Osteocyte (in vitro differentiated cells): ENCODE measurements around the gene EPHA3. TPM values are rescaled to one million over a fixed set of nuclear protein-coding genes. Genes with fewer than 3 reads are reported as not detected.

Experiments
- DNase-seq: peaks from one replicate; pipeline ENCODE4 v3.0.0; 2021; ENCODE audit warnings: mixed read lengths; ENCODE audit not compliant: unreplicated experiment; ENCODE audit errors: extremely low spot score
- H3K27ac Mint-ChIP-seq: one replicate; pipeline ENCODE4 v1.8.0; 2021; ENCODE audit warnings: mild to moderate bottlenecking, mixed read lengths; ENCODE audit not compliant: unreplicated experiment
- H3K27me3 Mint-ChIP-seq: one replicate; pipeline ENCODE4 v1.8.0; 2021; ENCODE audit warnings: mixed read lengths; ENCODE audit not compliant: unreplicated experiment
- H3K36me3 Mint-ChIP-seq: one replicate; pipeline ENCODE4 v1.8.0; 2021; ENCODE audit warnings: mixed read lengths; ENCODE audit not compliant: unreplicated experiment
- H3K4me1 Mint-ChIP-seq: one replicate; pipeline ENCODE4 v1.8.0; 2021; ENCODE audit warnings: mixed read lengths; ENCODE audit not compliant: unreplicated experiment
- H3K4me3 Mint-ChIP-seq: one replicate; pipeline ENCODE4 v1.8.0; 2021; ENCODE audit warnings: mild to moderate bottlenecking, moderate library complexity, mixed read lengths; ENCODE audit not compliant: unreplicated experiment
- H3K9me3 Mint-ChIP-seq: one replicate; pipeline ENCODE4 v1.8.0; 2021; ENCODE audit warnings: mixed read lengths; ENCODE audit not compliant: unreplicated experiment
- total RNA-seq: library from RNA; stranded (reverse); gene quantifications from 2 replicates; pipeline ENCODE4 v1.2.1, GENCODE V29; 2021
- TF ChIP-seq, protein P1 (sequence below): fragments of 200-600 bp; sonication (generic); IDR thresholded peaks from 2 replicates; pipeline ENCODE4 v1.5.0; 2021; ENCODE audit warnings: antibody characterized with exemption, mild to moderate bottlenecking, moderate library complexity

The EPHA3 gene
- total RNA-seq, 1 donor from 2014 or later = 0.94 TPM

- Mint-ChIP-seq H3K27ac (no peak overlapping the region), H3K4me3 (no peak overlapping the region), H3K27me3 (no peaks in the 10 kb centered on the region), H3K9me3 (peaks cover 12% of the 10 kb centered on the region), H3K4me1 (peaks cover 6% of the 10 kb centered on the region), H3K36me3 (no peaks in the 10 kb centered on the region)
- DNase-seq = no peak
- TF ChIP-seq, protein P1, sequence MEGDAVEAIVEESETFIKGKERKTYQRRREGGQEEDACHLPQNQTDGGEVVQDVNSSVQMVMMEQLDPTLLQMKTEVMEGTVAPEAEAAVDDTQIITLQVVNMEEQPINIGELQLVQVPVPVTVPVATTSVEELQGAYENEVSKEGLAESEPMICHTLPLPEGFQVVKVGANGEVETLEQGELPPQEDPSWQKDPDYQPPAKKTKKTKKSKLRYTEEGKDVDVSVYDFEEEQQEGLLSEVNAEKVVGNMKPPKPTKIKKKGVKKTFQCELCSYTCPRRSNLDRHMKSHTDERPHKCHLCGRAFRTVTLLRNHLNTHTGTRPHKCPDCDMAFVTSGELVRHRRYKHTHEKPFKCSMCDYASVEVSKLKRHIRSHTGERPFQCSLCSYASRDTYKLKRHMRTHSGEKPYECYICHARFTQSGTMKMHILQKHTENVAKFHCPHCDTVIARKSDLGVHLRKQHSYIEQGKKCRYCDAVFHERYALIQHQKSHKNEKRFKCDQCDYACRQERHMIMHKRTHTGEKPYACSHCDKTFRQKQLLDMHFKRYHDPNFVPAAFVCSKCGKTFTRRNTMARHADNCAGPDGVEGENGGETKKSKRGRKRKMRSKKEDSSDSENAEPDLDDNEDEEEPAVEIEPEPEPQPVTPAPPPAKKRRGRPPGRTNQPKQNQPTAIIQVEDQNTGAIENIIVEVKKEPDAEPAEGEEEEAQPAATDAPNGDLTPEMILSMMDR = no peak
Observed at GRCh38 chr3:89072642-89073041, 34.8 kb upstream of the EPHA3 start.

DNA sequence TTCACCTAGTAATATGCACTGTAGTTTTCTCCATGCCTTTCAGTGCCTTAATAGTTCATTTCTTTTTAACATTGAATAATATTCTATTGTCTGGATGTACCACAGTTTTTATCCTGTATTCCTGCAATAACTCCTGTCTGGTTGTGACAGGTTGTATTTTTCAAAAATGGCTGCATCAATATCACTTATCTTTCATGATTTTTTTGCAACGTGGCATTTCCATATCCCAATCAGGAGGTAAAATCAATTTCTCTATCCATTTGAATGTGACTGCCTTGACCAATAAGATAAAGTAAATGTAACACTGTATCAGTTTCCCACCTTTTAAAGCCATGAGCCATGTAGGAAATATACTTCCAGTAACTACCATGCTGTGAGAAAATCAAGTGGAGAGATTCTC is 27.5 kb upstream of the EPHA3 start:
- Mint-ChIP-seq H3K36me3 (no peaks in the 10 kb centered on the region), H3K4me3 (no peak overlapping the region), H3K4me1 (no peaks in the 10 kb centered on the region), H3K27ac (no peak overlapping the region), H3K9me3 (peaks cover 8% of the 10 kb centered on the region), H3K27me3 (peaks cover 11% of the 10 kb centered on the region)
- TF ChIP-seq, protein P1 = no peak
- no peak for DNase-seq

DNA sequence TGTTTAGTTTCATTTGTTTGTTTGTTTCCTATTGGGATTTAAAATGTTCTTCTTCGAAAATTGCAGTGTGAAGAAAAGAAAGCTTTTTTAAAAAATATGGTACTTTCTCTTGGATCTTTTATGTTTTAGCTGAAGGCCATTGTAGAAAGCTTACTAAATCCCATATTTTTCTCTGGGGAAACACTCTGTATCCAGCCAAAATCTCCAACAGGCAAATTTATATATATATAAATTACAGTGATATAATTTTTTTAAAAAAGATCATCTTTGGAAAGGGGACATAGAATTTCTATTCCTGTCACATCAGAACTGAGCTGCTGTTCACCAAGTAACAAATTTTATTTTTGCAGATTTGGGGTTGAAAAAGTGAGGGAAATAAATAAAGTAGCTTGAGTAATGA is 19.6 kb upstream of the EPHA3 start:
- Mint-ChIP-seq H3K9me3 (no peaks in the 10 kb centered on the region), H3K36me3 (no peaks in the 10 kb centered on the region), H3K4me3 (no peak overlapping the region), H3K27ac (no peak overlapping the region), H3K4me1 (no peaks in the 10 kb centered on the region), H3K27me3 (peaks cover 16% of the 10 kb centered on the region)
- DNase-seq = no peak
- TF ChIP-seq, protein P1 = no peak

- Mint-ChIP-seq H3K9me3 (no peaks in the 10 kb centered on the region), H3K4me3 (no peak overlapping the region), H3K36me3 (no peaks in the 10 kb centered on the region), H3K27ac (no peak overlapping the region), H3K27me3 (no peaks in the 10 kb centered on the region), H3K4me1 (peaks cover 3% of the 10 kb centered on the region)
- no peak for DNase-seq
- TF ChIP-seq, protein P1 = no peak
Observed at GRCh38 chr3:89098173-89098572, 9.2 kb upstream of the EPHA3 start.

DNA sequence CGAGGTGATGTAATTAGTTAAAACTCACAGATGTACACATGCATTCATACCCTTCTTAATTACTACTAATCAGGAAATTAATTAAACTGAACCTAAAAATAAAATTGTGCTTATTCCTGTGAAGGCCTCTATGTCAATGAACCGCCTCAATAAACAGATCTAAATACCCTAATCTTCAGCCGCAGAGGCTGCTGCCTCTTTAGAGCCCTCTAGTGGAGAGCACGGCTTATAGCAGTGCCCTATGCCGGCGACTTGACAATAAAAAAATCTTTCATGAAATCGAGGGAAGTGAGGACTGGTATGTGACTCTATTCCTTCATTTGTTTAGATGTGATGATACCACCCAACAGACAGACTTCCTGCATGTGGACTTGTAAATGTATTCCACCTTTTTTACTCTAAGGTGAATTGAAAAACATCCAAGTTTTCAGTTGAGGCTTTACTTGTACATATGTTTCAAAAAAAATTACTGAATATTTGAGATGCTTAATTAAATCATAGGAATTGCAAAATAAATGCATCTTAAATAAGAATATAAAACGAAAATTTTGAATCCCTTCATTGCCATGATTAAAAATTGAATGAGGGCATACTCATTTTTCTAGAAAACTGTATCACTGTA is 8.3 kb upstream of the EPHA3 start:
- TF ChIP-seq, protein P1 = peak; percentile 99
- Mint-ChIP-seq H3K36me3 (no peaks in the 10 kb centered on the region), H3K27ac (no peak overlapping the region), H3K27me3 (no peaks in the 10 kb centered on the region), H3K9me3 (no peaks in the 10 kb centered on the region), H3K4me3 (no peak overlapping the region), H3K4me1 (peaks cover 3% of the 10 kb centered on the region)
- DNase-seq = peak; percentile 84
